Endothelial cell of umbilical vein (primary cell): ENCODE data around the gene LRRC72. TPM values are rescaled to one million over a fixed set of nuclear protein-coding genes. Genes with fewer than 3 reads are reported as not detected.

Experiments
- Bru-seq: library from RNA; stranded (reverse); fragments of 400-500 nt; gene quantifications from one replicate; lab custom pipeline; 2021; lab: Mats Ljungman, UMichigan
- BruChase-seq, 2 experiments: library from RNA; stranded (reverse); fragments of 400-500 nt; gene quantifications; one replicate each; lab custom pipeline; 2021; lab: Mats Ljungman, UMichigan
- BruUV-seq: library from RNA; stranded (reverse); fragments of 400-500 nt; replicated peaks from 2 replicates; lab custom pipeline; 2021; lab: Mats Ljungman, UMichigan
- CTCF ChIA-PET: fragments of 300-600, 350-600 bp; sonication (Branson Sonifier 250); formaldehyde crosslinking; loops from one replicate; lab custom pipeline; 2021; ENCODE audit warnings: antibody characterized with exemption, inconsistent platforms; lab: Charles Lee
- POLR2A ChIA-PET: fragments of 300-600, 350-600 bp; sonication (Branson Sonifier 250); formaldehyde crosslinking; loops from one replicate; lab custom pipeline; 2021; ENCODE audit warnings: antibody characterized with exemption, inconsistent platforms; lab: Charles Lee
- DNase-seq: peaks from one replicate; pipeline ENCODE4 v3.0.0-alpha.2; 2011; ENCODE audit warnings: low read depth, low spot score
- FAIRE-seq: peaks from 2 replicates; lab custom pipeline; 2011; peaks lifted over from hg19 to GRCh38; lab: Jason Lieb, UNC
- H2AFZ ChIP-seq: 2 replicates; pipeline ENCODE4 v1.6.0; 2012; ENCODE audit warnings: low read depth, low read length, control low read depth, inconsistent platforms
- H3K27ac ChIP-seq: 2 replicates; pipeline ENCODE4 v1.5.1; 2011; ENCODE audit warnings: low read depth, mild to moderate bottlenecking, control low read depth, low read length, moderate library complexity; ENCODE audit not compliant: insufficient read depth
- H3K27me3 ChIP-seq, 2 experiments: 2 replicates each; pipeline versions ENCODE4 v1.6.0 to v1.6.1; 2011; ENCODE audit warnings: low read length in 2 of 2, mixed read lengths in 1 of 2; ENCODE audit not compliant: control insufficient read depth in 2 of 2, insufficient read depth in 2 of 2
- H3K36me3 ChIP-seq, 2 experiments: 2 replicates in 1 of 2; 3 replicates in 1 of 2; pipeline ENCODE4 v1.5.1; 2011; ENCODE audit warnings: low read length in 2 of 2, mild to moderate bottlenecking in 1 of 2, moderate library complexity in 1 of 2; ENCODE audit not compliant: control insufficient read depth in 2 of 2, insufficient read depth in 2 of 2; ENCODE audit errors: extremely low read depth in 1 of 2
- H3K4me1 ChIP-seq: 3 replicates; pipeline ENCODE4 v1.5.1; 2011; ENCODE audit warnings: mild to moderate bottlenecking, low read length; ENCODE audit not compliant: control insufficient read depth, insufficient read depth; ENCODE audit errors: extremely low read depth
- H3K4me2 ChIP-seq: 2 replicates; pipeline ENCODE4 v1.6.1; 2011; ENCODE audit warnings: low read length, control low read depth, mixed read lengths; ENCODE audit not compliant: insufficient read depth
- H3K4me3 ChIP-seq, 3 experiments: fragments of 200-600 bp in 1 of 3; sonication (generic), shearing (Covaris generic) in 1 of 3; replicated peaks in 1 of 3; 2 replicates each; pipeline ENCODE4 v1.5.1; 2011 to 2016; ENCODE audit warnings: control low read depth in 3 of 3, low read length in 3 of 3, mild to moderate bottlenecking in 2 of 3, inconsistent platforms in 1 of 3, low read depth in 1 of 3, moderate library complexity in 1 of 3; ENCODE audit not compliant: insufficient read depth in 1 of 3
- H3K79me2 ChIP-seq: 2 replicates; pipeline ENCODE4 v1.6.0; 2012; ENCODE audit warnings: low read length, inconsistent platforms; ENCODE audit not compliant: control insufficient read depth, insufficient read depth
- H3K9ac ChIP-seq: replicated peaks from 2 replicates; pipeline ENCODE3; 2011; ENCODE audit warnings: low read length, control low read depth; ENCODE audit not compliant: insufficient read depth; ENCODE audit errors: extremely low read depth
- H3K9me1 ChIP-seq: replicated peaks from 3 replicates; pipeline ENCODE4 v1.6.0; 2011; ENCODE audit warnings: mild to moderate bottlenecking, low read length; ENCODE audit not compliant: control insufficient read depth, insufficient read depth; ENCODE audit errors: extremely low read depth
- H3K9me3 ChIP-seq: replicated peaks from 2 replicates; pipeline ENCODE4 v1.5.1; 2012; ENCODE audit warnings: low read length, inconsistent platforms; ENCODE audit not compliant: control insufficient read depth, insufficient read depth
- H4K20me1 ChIP-seq: replicated peaks from 2 replicates; pipeline ENCODE3; 2011; ENCODE audit warnings: mild to moderate bottlenecking, low read length; ENCODE audit not compliant: control insufficient read depth, insufficient read depth; ENCODE audit errors: extremely low read depth
- EZH2 ChIP-seq: IDR thresholded peaks from 2 replicates; pipeline ENCODE4 v1.6.1; 2012; ENCODE audit warnings: borderline replicate concordance, low read depth, mild to moderate bottlenecking, moderate library complexity, low read length, inconsistent platforms; ENCODE audit not compliant: severe bottlenecking
- FOS ChIP-seq: IDR thresholded peaks from 2 replicates; pipeline ENCODE4 v1.6.1; 2011; ENCODE audit warnings: mild to moderate bottlenecking, low read length, moderate library complexity, borderline replicate concordance; ENCODE audit not compliant: insufficient read depth
- GATA2 ChIP-seq: IDR thresholded peaks from 2 replicates; pipeline ENCODE4 v1.7.0; 2011; ENCODE audit warnings: low read depth, mild to moderate bottlenecking, moderate library complexity, mixed read lengths, low read length; ENCODE audit not compliant: insufficient read length, insufficient read depth
- JUN ChIP-seq: IDR thresholded peaks from 2 replicates; pipeline ENCODE4 v1.6.1; 2011; ENCODE audit warnings: borderline replicate concordance, low read depth; ENCODE audit not compliant: insufficient read length, insufficient read depth
- MYC ChIP-seq: IDR thresholded peaks from one replicate; pipeline ENCODE4 v1.6.1; 2011; ENCODE audit warnings: mild to moderate bottlenecking, low read depth, low read length
- POLR2A ChIP-seq: IDR thresholded peaks from 2 replicates; pipeline ENCODE4 v1.6.1; 2012; ENCODE audit warnings: low read depth, mild to moderate bottlenecking, control low read depth, low read length
- POLR2AphosphoS5 ChIP-seq: IDR thresholded peaks from 2 replicates; pipeline ENCODE4 v1.6.1; 2012; ENCODE audit warnings: low read depth, mild to moderate bottlenecking, control low read depth, low read length, moderate library complexity; ENCODE audit not compliant: insufficient read depth
- dilution Hi-C: fragments of 300-500 bp; cut with MboI; formaldehyde crosslinking; loops from one replicate; pipeline ENCODE4 v1.15.0; 2019; ENCODE audit warnings: low sequenced_read_pairs; ENCODE audit not compliant: extremely low pct_ligation_motif_present
- intact Hi-C: fragments of 100-400 bp; cut with micrococcal nuclease; formaldehyde crosslinking; loops from one replicate; pipeline ENCODE4 v1.10.0; 2022
- long read RNA-seq: library from polyadenylated mRNA; stranded (forward); transcript quantifications from one replicate; pipeline ENCODE4 v2.0.0, GENCODE V29; 2021
- polyA minus RNA-seq, 3 experiments: library from RNA; depleted of rRNA, polyadenylated mRNA; stranded (reverse); fragments of >200 nt; gene quantifications; 1 replicate in 1 of 3; 2 replicates in 2 of 3; pipeline ENCODE4 v1.2.3, GENCODE V29; 2011
- polyA plus RNA-seq, 4 experiments: library from polyadenylated mRNA; depleted of rRNA in 3 of 4; stranded (reverse) in 3 of 4; unstranded in 1 of 4; fragments of >200 nt; gene quantifications; 2 replicates each; pipeline versions ENCODE4 v1.2.1 to v1.2.3, GENCODE V29; 2011 to 2012; ENCODE audit warnings: missing spikeins in 1 of 4
- total RNA-seq: library from RNA; stranded (reverse); gene quantifications from 2 replicates; pipeline ENCODE4 v1.2.3, GENCODE V29; 2021
- TF ChIP-seq, protein P1 (sequence below), 2 donors: IDR thresholded peaks; 1 replicate in 1 of 2; 2 replicates in 1 of 2; pipeline ENCODE4 v1.5.1; 2011; ENCODE audit warnings: low read length in 2 of 2, mild to moderate bottlenecking in 2 of 2, moderate library complexity in 2 of 2, control low read depth in 1 of 2, inconsistent platforms in 1 of 2, low read depth in 1 of 2; ENCODE audit not compliant: insufficient read depth in 1 of 2; ENCODE audit errors: extremely low read depth in 1 of 2
- TF ChIP-seq, protein P2 (sequence below): IDR thresholded peaks from 2 replicates; pipeline ENCODE4 v1.6.1; 2011; ENCODE audit not compliant: insufficient read depth, insufficient read length

Gene LRRC72
- total RNA-seq (not detected in 2 replicates), polyA plus RNA-seq (not detected in 2 replicates), polyA minus RNA-seq (not detected in 2 replicates), Bru-seq, nascent RNA (not detected), BruChase-seq, experiment 1, labeled RNA remaining after a 6-hour chase (percentile 2 among the genes with signal in this experiment), BruChase-seq, experiment 2, labeled RNA remaining after a 2-hour chase (percentile 2 among the genes with signal in this experiment)
- polyA plus RNA-seq (2011; cell fraction: cytosol; rRNA removed): not detected in 2 replicates
- polyA plus RNA-seq (2011; cell fraction: nucleus; rRNA removed): not detected in 2 replicates
- polyA plus RNA-seq (2012): not detected in 2 replicates
- not detected for polyA minus RNA-seq (2011; cell fraction: cytosol; rRNA and poly(A)+ RNA removed)
- not detected in 2 replicates for polyA minus RNA-seq (2011; cell fraction: nucleus; rRNA and poly(A)+ RNA removed)
- long read RNA-seq: 0 reads

DNA sequence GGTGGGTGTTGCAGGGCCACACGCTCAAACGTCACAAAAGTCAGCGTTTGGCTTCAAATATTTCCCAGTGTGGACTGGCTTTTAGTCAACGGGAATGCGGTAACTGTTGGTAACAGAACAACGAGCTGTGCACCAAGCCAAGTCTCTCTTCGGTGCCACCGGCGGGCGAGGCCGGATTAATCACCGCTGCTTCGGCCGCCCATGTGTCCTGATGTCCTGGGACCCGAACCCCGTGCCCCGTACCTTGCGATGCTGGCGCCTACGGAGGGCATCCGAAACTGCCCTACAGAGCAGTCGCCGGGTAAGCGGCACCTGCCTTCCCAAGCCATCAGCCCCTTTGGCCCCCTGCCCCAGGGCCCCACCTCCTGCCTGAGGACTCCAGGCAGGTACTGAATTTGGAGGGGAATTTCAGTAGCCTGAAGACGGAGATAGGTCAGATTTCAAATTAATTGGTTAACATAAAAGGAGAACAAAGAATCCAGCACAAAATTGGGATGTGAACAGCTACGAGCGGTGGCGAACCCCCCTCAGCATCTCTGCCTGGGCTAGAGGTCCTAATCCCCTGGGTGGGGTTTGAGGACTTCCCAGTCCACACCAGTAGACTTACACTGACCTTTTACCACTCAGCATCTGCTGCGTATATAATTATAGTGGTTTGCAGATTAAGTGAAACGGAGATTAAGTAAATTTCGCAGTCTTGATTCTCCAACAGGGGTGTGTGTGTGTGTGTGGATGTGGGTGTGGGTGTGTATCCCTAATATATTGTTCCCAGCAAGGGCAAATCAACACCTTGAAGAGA is at the start of gene LRRC72:
LRRC72 (plus strand) TSS at position 84 of the 799 bp plus-strand sequence; CDS start at position 212, 128 bp downstream.
- no peaks in the 10 kb centered on the region for H3K9me3 ChIP-seq
- intact Hi-C loops: no loop called here
- dilution Hi-C loops: no loop called here
- no peak for TF ChIP-seq FOS
- TF ChIP-seq, protein P1, sequence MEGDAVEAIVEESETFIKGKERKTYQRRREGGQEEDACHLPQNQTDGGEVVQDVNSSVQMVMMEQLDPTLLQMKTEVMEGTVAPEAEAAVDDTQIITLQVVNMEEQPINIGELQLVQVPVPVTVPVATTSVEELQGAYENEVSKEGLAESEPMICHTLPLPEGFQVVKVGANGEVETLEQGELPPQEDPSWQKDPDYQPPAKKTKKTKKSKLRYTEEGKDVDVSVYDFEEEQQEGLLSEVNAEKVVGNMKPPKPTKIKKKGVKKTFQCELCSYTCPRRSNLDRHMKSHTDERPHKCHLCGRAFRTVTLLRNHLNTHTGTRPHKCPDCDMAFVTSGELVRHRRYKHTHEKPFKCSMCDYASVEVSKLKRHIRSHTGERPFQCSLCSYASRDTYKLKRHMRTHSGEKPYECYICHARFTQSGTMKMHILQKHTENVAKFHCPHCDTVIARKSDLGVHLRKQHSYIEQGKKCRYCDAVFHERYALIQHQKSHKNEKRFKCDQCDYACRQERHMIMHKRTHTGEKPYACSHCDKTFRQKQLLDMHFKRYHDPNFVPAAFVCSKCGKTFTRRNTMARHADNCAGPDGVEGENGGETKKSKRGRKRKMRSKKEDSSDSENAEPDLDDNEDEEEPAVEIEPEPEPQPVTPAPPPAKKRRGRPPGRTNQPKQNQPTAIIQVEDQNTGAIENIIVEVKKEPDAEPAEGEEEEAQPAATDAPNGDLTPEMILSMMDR (IDR thresholded peaks at IDR 0.05; ENCODE audit: extremely low read depth in 1 of 2, insufficient read depth in 1 of 2, low read depth in 1 of 2, low read length in 2 of 2): no peak
- TF ChIP-seq, protein P2, sequence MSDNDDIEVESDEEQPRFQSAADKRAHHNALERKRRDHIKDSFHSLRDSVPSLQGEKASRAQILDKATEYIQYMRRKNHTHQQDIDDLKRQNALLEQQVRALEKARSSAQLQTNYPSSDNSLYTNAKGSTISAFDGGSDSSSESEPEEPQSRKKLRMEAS: no peak
- no peak for TF ChIP-seq GATA2
- no peak for TF ChIP-seq POLR2AphosphoS5
- TF ChIP-seq EZH2: no peak
- TF ChIP-seq POLR2A: no peak
- TF ChIP-seq JUN: no peak
- TF ChIP-seq MYC: no peak
- H3K9ac ChIP-seq: no peak within 1 kb of the TSS
- DNase-seq: no peak
- no peak within 1 kb of the TSS for H3K4me2 ChIP-seq
- H3K36me3 ChIP-seq: no peaks in the 10 kb centered on the region
- H3K4me1 ChIP-seq: peaks cover 2% of the 10 kb centered on the region
- H3K27ac ChIP-seq: no peak within 1 kb of the TSS
- no peak for FAIRE-seq
- no peaks in the 10 kb centered on the region for H3K79me2 ChIP-seq
- no peak within 1 kb of the TSS for H3K4me3 ChIP-seq
- POLR2A ChIA-PET: no interaction called here
- H4K20me1 ChIP-seq: no peaks in the 10 kb centered on the region
- no peaks in the 10 kb centered on the region for H3K9me1 ChIP-seq
- no TSS peak for BruUV-seq
- CTCF ChIA-PET: no interaction called here
- no peaks in the 10 kb centered on the region for H3K27me3 ChIP-seq
- no peak within 1 kb of the TSS for H2AFZ ChIP-seq
